Activated T-helper 2 cell treated with anti-CD3 and anti-CD28 coated beads, Interferon-gamma antibody, Interleukin-2, Interleukin-4, amounts not matched to agents 10 μg/mL and 5 μg/mL and 100 μg/mL, durations not matched to agents 14 hours and 24 hours and 36 hours (primary cell): ENCODE measurements around the gene CCBE1. TPM values are rescaled to one million over a fixed set of nuclear protein-coding genes. Genes with fewer than 3 reads are reported as not detected.

Source experiments
- DNase-seq: peaks from one replicate; pipeline ENCODE4 v3.0.0; 2021; ENCODE audit warnings: low spot score
- H3K27ac Mint-ChIP-seq: one replicate; pipeline ENCODE4 v1.8.0; 2021; ENCODE audit warnings: mixed read lengths
- H3K27me3 Mint-ChIP-seq: one replicate; pipeline ENCODE4 v1.8.0; 2021; ENCODE audit warnings: low read depth, mixed read lengths
- H3K36me3 Mint-ChIP-seq: one replicate; pipeline ENCODE4 v1.8.0; 2021; ENCODE audit warnings: low read depth, mixed read lengths
- H3K4me1 Mint-ChIP-seq: one replicate; pipeline ENCODE4 v1.8.0; 2021; ENCODE audit warnings: low read depth, mixed read lengths
- H3K4me3 Mint-ChIP-seq: one replicate; pipeline ENCODE4 v1.8.0; 2021; ENCODE audit warnings: low read depth, mild to moderate bottlenecking, moderate library complexity, mixed read lengths
- H3K9me3 Mint-ChIP-seq: one replicate; pipeline ENCODE4 v1.8.0; 2021; ENCODE audit warnings: mixed read lengths
- intact Hi-C: fragments of 100-400 bp; cut with micrococcal nuclease; formaldehyde crosslinking; loops from one replicate; pipeline ENCODE4 v1.15.1; 2023
- total RNA-seq: library from RNA; stranded (reverse); gene quantifications from 2 replicates; pipeline ENCODE4 v1.2.3, GENCODE V29; 2022

Gene CCBE1
- total RNA-seq, 1 donor from 2014 or later = not detected

GRCh38 chr18:59563176-59563785 is 133.9 kb downstream of the CCBE1 start:
- H3K9me3 Mint-ChIP-seq = no peaks in the 10 kb centered on the region
- no peaks in the 10 kb centered on the region for H3K4me1 Mint-ChIP-seq
- no peak for DNase-seq
- H3K27ac Mint-ChIP-seq = no peak overlapping the region
- no peaks in the 10 kb centered on the region for H3K27me3 Mint-ChIP-seq
- intact Hi-C loops = no loop called here
- H3K4me3 Mint-ChIP-seq = no peak overlapping the region
- H3K36me3 Mint-ChIP-seq = no peaks in the 10 kb centered on the region

DNA sequence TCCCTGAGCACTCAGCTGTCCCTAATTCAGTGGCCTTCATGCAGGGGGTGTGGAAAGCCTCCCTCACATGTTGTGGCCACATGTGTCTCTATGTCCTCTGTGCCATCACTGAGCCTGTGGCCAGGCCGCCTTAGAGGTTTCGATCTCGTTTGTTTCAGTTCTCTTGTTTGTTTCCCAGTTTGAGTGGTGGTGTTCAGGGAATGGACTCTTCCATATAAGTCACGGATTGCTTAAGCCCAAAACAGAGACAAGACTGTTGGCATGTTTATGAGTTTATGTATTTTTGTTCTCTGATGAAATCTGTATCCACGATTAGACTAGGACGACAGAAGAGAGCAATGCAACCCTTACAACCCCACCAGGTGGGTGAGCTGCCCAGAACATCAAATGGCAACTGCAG is 134.5 kb downstream of the CCBE1 start:
- intact Hi-C loops = no loop called here

DNA sequence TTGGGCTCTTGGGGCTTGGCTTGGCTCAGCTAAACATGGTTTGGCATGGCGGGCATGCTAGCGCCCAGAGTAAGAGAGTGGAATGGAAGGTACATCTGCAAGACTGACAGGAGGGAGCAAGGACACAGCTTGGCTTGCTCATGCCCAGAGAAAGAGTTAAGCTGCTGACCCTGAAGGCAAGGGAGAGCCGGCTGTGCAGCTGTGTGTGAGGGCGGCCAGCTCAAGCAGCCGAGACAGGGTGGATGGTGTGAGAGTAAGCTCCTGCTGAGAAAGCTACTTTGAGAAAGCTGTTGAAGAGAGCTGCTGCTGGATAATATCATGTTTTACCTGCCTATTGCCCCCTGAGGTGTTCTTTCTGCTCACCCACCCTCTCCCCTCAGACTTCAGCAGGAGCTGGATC is 135.6 kb downstream of the CCBE1 start:
- H3K27ac Mint-ChIP-seq = no peak overlapping the region
- DNase-seq = no peak
- H3K9me3 Mint-ChIP-seq = no peaks in the 10 kb centered on the region
- H3K4me1 Mint-ChIP-seq = no peaks in the 10 kb centered on the region
- H3K36me3 Mint-ChIP-seq = no peaks in the 10 kb centered on the region
- intact Hi-C loops = no loop called here
- no peaks in the 10 kb centered on the region for H3K27me3 Mint-ChIP-seq
- no peak overlapping the region for H3K4me3 Mint-ChIP-seq

More for the DNA sequence above, 134.5 kb downstream of the CCBE1 start:
- Mint-ChIP-seq H3K27ac (no peak overlapping the region), H3K27me3 (no peaks in the 10 kb centered on the region), H3K4me3 (no peak overlapping the region), H3K9me3 (no peaks in the 10 kb centered on the region), H3K4me1 (no peaks in the 10 kb centered on the region), H3K36me3 (no peaks in the 10 kb centered on the region)
- DNase-seq = no peak

GRCh38 chr18:59560556-59560955 is 136.7 kb downstream of the CCBE1 start:
- Mint-ChIP-seq H3K4me1 (no peaks in the 10 kb centered on the region), H3K27me3 (no peaks in the 10 kb centered on the region)
- intact Hi-C loops = no loop called here

GRCh38 chr18:59559528-59559927 is 137.7 kb downstream of the CCBE1 start:
- no peak overlapping the region for H3K27ac Mint-ChIP-seq
- H3K4me3 Mint-ChIP-seq = no peak overlapping the region
- H3K36me3 Mint-ChIP-seq = no peaks in the 10 kb centered on the region
- no peaks in the 10 kb centered on the region for H3K9me3 Mint-ChIP-seq
- H3K27me3 Mint-ChIP-seq = no peaks in the 10 kb centered on the region
- DNase-seq = no peak
- intact Hi-C loops = no loop called here
- no peaks in the 10 kb centered on the region for H3K4me1 Mint-ChIP-seq

More at GRCh38 chr18:59560556-59560955, 136.7 kb downstream of the CCBE1 start:
- Mint-ChIP-seq H3K36me3 (no peaks in the 10 kb centered on the region), H3K27ac (no peak overlapping the region), H3K4me3 (no peak overlapping the region), H3K9me3 (no peaks in the 10 kb centered on the region)
- no peak for DNase-seq

- no peaks in the 10 kb centered on the region for H3K27me3 Mint-ChIP-seq
- H3K4me3 Mint-ChIP-seq = no peak overlapping the region
- H3K27ac Mint-ChIP-seq = no peak overlapping the region
- no peaks in the 10 kb centered on the region for H3K4me1 Mint-ChIP-seq
- H3K36me3 Mint-ChIP-seq = no peaks in the 10 kb centered on the region
- no peak for DNase-seq
- intact Hi-C loops = no loop called here
- H3K9me3 Mint-ChIP-seq = no peaks in the 10 kb centered on the region
Measured at GRCh38 chr18:59555995-59556659, 141.1 kb downstream of the CCBE1 start.

GRCh38 chr18:59554796-59555335 is 142.4 kb downstream of the CCBE1 start:
- Mint-ChIP-seq H3K9me3 (no peaks in the 10 kb centered on the region), H3K36me3 (no peaks in the 10 kb centered on the region), H3K27ac (no peak overlapping the region), H3K27me3 (no peaks in the 10 kb centered on the region), H3K4me3 (no peak overlapping the region), H3K4me1 (no peaks in the 10 kb centered on the region)
- intact Hi-C loops = no loop called here
- no peak for DNase-seq

DNA sequence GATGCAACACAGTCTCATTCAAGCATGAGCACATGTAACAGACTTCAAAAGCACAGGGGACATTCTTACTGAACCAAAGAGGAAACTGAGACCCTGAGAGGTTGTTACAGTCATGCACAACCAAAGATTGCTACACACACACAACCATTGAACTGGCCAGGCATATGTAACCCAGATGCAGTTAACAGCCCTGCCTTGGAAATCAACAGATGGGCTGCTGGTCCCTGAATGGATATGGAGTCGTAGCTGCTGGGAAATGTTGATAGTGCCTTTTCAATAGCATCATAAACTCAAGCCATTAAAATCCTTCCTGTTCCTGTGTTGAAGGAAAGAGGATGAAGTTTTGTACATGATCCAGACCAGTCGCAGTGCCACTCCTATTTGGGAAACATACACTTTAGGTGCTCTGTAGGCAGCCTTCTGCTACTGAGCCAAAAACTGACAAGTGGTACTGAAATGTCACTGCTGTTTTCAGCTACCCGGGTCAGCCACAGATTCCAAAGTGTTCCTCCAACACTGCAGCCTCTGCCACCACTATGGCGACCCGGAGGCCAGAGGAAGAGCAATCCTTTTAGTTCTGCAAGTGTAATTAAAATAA is 143.9 kb downstream of the CCBE1 start:
- Mint-ChIP-seq H3K27ac (no peak overlapping the region), H3K4me3 (no peak overlapping the region), H3K36me3 (no peaks in the 10 kb centered on the region), H3K9me3 (no peaks in the 10 kb centered on the region), H3K27me3 (no peaks in the 10 kb centered on the region), H3K4me1 (no peaks in the 10 kb centered on the region)
- no peak for DNase-seq
- intact Hi-C loops = no loop called here

GRCh38 chr18:59551902-59552635 is 145.2 kb downstream of the CCBE1 start:
- Mint-ChIP-seq H3K36me3 (no peaks in the 10 kb centered on the region), H3K9me3 (no peaks in the 10 kb centered on the region), H3K27ac (no peak overlapping the region), H3K27me3 (no peaks in the 10 kb centered on the region), H3K4me1 (no peaks in the 10 kb centered on the region), H3K4me3 (no peak overlapping the region)
- DNase-seq = no peak
- intact Hi-C loops = no loop called here

GRCh38 chr18:59550174-59550516 is 147.1 kb downstream of the CCBE1 start:
- no peak for DNase-seq
- no peaks in the 10 kb centered on the region for H3K9me3 Mint-ChIP-seq

GRCh38 chr18:59549503-59550173 is 147.6 kb downstream of the CCBE1 start:
- H3K4me3 Mint-ChIP-seq = no peak overlapping the region
- no peaks in the 10 kb centered on the region for H3K36me3 Mint-ChIP-seq
- intact Hi-C loops = no loop called here
- no peak for DNase-seq
- H3K9me3 Mint-ChIP-seq = no peaks in the 10 kb centered on the region
- H3K4me1 Mint-ChIP-seq = no peaks in the 10 kb centered on the region
- H3K27ac Mint-ChIP-seq = no peak overlapping the region
- H3K27me3 Mint-ChIP-seq = no peaks in the 10 kb centered on the region

More at GRCh38 chr18:59550174-59550516, 147.1 kb downstream of the CCBE1 start:
- no peak overlapping the region for H3K4me3 Mint-ChIP-seq
- no peaks in the 10 kb centered on the region for H3K36me3 Mint-ChIP-seq
- intact Hi-C loops = no loop called here
- H3K27me3 Mint-ChIP-seq = no peaks in the 10 kb centered on the region
- H3K27ac Mint-ChIP-seq = no peak overlapping the region
- H3K4me1 Mint-ChIP-seq = no peaks in the 10 kb centered on the region

DNA sequence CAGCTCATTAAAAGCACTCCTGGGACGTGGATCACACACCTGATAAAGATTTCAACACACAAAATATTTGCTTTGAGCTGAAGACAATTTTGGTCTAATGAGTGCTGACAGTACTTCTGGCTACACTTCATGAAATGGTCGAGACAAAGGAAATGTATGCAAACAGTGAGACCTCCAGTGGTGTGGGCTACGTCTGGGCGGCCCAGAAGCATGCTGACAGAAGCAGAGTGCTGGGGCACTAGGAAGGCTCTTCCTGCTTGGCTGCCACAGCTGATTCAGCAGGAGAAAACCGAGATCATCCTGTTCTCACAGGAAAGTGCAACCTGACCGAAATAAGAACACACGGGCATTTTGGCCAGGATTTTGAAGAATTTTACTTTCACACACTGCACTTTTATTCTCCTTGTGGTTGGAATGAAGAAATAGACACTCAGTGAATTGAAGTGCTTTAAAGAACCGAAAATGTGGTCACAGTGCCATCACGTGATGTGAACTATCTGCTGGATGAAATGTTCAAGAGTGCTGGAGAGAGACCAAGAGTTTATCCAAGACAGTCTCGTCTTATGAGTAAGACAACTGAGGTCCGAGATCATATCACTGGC is 149.5 kb downstream of the CCBE1 start:
- no peaks in the 10 kb centered on the region for H3K27me3 Mint-ChIP-seq
- no peaks in the 10 kb centered on the region for H3K9me3 Mint-ChIP-seq
- no peak overlapping the region for H3K27ac Mint-ChIP-seq
- H3K4me3 Mint-ChIP-seq = no peak overlapping the region
- intact Hi-C loops = no loop called here
- no peaks in the 10 kb centered on the region for H3K4me1 Mint-ChIP-seq
- no peak for DNase-seq
- no peaks in the 10 kb centered on the region for H3K36me3 Mint-ChIP-seq
